ENCODE results near the gene RAD51B.
A peak's percentile ranks its signal among the peaks of the same experiment; 100 is the strongest.

Gene RAD51B

DNA sequence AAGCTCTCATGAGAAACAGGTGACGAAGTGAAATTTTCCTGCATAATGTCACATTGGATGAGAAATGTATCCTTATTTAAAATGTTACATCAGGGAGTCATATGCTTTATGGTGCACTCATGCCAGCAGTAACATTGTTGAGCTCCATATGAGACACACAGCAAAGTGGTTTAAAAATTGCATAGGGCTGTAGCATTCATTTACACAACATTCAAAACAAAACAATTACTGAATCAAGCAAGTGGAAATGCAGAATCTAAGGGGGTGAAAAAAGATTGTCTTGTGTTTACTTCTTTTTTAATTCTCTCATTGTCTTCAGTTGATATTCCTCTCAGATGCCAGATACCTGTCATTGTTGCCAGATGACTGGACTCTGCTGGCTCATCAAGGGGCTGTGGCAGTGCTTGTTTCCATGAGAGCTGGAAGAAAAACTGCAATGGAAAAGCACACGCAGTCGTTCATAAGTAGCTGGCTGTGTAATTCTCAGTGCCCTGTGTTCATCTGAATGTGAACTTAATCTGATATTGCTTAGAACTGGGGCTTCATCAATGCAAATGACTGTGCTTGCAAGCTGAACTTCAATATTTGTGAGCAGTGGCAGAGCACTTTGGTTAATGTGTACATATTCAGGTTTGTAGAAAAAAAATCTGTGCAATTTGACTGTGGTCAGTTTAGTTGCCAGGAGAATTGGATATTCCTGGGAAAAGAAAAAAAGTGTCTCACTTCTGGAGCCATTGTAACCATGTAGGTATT, 305.6 kb downstream of the RAD51B start:
- FAIRE-seq: no peak

DNA sequence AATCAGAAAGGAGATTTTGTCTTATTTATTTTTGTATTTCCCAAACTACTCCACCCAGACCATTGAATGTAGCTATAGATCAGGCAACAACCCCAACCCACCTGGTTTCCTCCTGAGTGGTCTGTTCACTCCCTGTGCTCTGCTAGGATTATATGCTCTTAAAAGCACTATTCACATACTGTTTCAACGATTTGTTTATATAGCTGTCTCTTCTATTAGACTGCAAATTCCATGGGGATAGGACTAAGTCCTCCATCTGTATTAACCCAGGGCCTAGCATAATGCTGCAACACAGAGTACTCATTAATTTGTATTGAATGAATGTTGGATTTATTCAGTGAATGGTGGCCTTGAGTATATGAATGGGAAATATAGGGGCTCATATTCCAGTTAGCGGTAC, 307.6 kb downstream of the RAD51B start:
- FAIRE-seq: no peak

GRCh38 chr14:68131907-68132306, 312.3 kb downstream of the RAD51B start:
- no peak for FAIRE-seq

DNA sequence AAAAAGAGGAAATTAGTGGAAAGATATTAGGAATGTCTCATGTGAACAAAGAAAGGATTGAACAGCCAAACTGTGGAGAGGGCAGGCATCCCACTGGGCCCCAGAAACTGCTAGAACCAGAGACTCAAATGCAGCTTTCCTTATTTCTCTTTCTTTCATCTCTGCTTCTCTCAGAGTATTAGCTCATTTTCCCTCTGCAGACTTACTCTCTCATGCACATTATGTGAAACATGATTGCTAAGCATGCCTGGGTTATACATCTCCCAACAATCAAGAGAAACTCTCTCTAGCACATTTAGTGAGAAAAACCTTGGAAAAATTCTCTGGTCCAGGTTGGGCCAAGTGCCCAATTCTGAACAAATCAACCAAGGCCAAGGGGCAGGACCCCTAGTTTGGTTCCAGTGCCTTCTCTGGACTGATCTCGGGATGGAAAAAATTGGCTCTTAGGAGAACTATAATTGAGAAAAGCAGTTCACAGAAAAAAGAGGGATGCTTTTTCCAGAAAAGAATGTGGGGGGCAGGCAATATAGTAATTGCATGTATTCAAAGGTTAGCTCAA, 313.1 kb downstream of the RAD51B start:
- FAIRE-seq: no peak

DNA sequence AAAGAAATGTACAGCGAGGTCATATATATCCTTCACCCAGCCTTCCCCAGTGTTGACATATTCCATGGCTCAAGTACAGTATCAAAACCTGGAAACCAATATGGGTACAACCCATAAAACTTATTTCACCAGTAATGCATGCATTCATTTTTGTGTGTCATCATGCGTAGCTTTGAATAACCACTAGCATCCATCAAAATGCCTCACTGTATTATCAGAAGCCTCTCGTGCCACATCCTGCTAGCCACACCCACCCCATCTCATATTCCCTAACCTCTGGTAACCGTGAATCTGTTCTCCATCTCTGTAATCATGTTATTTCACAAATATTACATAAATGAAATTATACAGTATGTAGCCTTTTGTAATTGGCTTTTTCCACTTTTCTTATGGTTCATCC, 314.3 kb downstream of the RAD51B start:
- FAIRE-seq: no peak

DNA sequence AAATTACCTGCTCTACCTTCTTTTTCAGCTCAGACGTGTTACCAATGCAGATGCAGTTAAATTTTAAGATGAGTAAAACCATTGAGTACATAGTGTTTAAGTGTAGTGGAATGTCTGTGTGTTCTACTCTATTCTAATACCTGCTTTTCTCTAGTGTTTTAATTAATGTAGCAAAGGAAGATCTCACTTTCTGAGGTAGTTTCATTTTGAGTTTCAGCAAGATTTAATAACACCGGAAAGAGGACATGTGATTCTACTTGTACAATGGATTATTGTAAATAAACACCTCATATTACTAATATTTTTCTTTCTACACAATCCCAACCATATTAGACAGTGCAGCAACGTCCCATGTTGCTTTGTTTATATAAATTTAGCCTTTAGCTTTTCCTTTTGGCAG, 315.4 kb downstream of the RAD51B start:
- FAIRE-seq: no peak

DNA sequence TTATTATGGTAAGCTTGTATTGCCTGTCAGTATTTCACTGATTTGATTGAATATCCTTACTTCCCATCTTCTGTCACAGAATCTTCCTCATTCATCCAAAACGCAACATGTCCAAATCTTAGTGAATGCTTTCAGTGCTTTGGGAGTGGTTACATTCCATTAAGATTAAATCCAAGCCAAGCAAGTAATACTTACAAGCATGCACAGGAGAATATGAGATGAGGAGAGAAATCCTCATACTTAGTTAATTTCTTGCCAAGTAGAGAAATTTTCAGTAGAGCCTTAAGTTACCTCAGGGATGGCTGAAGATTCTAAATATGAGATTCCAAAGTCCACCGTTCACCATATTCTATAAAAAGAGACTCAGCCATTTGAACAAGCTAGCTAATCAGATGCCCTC, 316.0 kb downstream of the RAD51B start:
- FAIRE-seq: no peak

GRCh38 chr14:68137704-68138619, 318.4 kb downstream of the RAD51B start:
- FAIRE-seq: no peak

DNA sequence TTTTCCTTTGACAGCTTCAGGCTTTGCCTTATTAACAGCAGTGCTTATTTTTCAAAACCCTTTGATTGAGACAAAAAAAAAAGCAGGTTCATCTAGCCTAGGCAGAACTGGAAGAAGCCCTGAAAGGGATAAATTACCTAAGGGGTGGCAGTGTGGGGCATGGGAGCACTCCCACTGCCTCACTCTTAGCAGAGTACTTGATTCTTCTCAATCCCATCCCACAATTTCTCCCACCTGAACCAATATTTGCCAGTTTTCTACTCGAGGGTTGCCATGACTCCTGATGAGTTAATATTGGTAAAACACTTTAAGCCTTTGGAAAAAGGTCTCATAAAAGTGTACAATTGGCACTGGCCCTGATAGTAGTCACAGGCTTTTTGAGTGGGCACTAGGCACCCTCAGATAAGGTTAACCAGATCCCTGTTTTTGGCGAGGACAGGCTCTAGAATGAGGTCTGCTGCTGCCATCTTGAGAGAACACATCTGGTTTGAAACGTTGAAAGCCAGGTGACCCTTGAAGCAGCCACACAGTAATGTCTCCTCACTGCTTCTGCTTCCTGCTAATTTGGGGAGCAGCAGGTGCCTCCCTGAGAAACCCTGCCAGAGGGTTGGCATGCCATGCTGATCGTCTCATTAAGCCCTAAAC, 320.0 kb downstream of the RAD51B start:
- no peak for FAIRE-seq

- FAIRE-seq: no peak
Observed at GRCh38 chr14:68140076-68140741, 320.6 kb downstream of the RAD51B start.

DNA sequence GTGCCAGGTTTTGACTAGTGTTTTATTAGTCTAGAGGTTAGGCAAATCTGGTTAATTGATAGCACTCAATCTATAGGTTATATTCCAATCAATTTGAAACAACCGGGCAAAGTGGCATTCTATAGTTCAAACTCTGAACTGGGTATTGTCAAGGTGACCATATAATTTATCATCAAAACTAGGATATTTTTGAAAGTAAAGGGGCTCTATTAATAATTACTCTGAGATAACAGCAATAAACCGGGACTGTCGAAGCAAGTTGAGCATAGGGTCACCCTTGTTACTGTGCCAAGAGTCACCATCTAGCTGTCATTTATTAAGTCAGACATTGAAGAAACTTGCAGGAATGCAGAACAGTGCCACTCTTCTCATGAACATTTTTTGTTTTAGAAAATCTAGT, 321.2 kb downstream of the RAD51B start:
- FAIRE-seq: no peak

DNA sequence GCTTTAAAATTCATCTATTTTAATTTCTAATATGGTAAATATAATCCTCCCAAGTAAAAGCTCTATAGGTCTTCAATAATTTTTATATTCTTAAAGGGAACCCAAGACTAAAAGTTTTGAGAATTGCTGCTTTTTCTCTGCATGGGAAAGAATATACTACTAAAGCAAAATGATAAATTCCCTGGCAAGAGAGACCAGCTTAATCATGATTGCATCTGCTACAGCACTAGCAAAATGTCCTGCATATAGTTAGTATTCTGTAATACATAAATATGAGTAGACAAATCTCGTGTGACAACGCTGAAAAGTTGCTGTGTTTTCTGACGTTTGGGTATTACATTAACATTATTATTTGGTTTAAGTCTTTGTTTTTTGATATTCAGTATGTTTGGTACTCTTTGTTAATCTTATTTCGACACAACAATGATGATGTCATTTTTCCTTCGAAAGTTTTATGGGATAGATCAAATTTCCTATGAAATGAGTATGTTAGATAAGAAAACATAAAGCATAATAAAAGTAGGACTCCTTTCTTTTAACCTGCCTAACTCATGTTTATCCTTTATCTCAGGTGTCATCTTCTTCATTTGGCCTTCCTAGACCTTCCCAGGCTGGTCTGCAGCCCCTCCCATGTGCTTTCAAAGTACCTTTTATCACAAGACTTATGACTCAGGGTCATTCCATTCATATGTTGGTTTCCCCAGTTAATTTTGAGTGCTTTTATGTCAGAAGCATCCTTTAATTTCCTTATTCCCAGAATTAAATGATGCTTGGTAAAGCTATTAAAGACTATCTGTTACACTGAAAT, 321.9 kb downstream of the RAD51B start:
- peak; percentile 21 for FAIRE-seq

DNA sequence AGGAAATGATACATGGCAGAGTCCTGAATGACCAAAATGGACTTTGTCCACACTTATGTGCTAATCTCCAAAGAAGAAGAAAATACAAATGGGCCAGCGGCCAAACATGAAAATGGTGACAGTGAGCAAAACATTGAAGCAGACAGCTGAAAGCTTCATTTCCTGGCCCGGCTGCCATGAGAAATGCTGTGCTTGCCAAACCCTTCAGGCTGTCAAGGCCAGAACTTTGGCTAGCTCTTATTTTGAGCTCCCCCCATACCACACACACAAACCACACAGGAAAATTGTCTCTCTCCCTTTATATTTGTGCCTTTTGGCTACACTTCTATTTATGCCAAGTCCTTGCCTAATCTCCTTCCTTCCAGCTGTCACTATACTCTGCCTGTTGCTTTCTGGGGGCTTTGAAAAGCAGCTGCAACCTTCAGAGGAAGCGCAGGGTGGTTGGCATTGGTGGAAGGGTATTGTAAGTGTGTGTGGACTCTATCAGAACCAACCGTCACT, 323.8 kb downstream of the RAD51B start:
- no peak for FAIRE-seq

DNA sequence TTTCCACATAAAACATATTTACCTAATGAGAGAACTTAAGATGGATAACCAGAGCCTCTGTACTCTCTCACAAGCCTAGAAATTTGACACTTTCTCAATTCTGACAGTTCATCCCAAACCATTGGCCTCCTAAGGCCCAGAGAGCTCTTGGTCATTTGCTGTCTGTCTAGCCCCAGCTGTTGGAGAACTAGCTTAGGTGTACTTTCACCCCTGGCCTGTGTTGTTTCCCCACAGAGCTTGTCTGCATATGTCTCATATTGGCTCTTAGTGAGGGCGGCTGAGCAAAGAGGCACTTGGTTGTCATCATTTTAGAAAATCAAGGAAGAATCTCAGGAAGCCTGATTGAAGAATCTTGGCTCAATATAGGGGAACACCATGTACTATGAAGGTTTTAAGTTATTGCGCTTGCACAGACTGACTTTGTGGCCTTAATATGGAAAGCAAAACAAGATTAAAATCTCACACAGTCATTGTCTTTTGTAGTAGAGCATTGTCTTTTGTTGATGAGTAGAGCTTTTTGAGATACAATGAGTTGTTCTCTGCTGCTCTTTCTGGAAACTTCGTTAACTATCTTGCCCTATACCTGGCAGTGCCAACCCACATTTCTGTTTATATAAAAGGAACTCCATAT, 324.6 kb downstream of the RAD51B start:
- no peak for FAIRE-seq

DNA sequence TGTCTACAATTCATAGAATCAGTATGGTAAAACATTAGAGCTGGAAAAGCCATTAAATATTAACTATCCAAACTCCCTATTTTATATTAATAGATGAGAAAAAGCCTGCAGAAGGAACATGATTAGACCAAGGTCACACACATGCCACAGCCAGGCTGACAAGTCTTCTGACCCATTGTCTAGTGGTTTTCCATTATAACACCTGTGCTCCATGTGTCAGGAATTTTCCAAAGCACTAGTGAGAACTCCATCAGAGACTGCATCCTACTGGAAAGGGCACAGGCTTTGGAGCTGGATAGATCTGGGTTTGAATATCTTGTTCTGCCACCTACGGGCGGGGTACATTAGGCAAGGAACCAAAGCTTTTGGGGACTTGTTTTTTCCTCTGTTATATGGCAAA, 325.5 kb downstream of the RAD51B start:
- no peak for FAIRE-seq

DNA sequence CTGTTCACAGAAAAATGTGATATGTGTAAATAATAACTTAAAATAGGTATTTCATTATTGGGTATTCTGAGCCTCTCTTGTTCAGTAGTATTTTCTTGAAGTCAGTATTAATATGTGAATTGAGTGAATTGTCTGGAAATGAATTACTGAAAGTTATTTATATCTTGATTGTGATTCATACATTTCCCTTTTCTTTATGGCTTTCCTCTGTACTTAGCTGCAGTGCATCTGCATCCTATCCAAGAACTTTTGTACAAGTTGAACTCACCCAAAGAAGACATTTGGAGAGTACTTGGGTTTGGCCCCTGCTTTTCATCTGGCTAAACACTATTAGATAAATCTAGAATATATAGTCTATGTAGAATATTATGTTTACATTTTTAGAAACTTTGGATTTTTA, 326.0 kb downstream of the RAD51B start:
- no peak for FAIRE-seq

DNA sequence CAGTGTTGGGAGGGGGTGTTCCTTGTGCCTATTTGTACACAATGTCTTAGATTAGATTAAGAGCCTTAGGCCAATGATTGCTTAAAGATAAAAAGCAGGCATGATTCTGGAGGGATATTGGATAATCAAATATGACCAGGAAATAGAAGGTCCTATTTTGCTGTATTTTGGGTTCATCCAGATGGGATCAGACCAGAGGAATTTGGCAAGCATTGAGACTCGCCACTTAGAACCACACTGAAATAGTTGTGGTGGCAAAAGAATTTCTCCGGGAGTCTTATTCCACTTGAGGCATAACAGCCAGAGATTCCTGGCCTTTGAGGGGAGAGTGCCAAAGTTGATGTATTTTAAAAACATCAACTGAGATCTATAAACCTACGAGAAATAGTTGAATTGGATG, 327.2 kb downstream of the RAD51B start:
- FAIRE-seq: no peak

DNA sequence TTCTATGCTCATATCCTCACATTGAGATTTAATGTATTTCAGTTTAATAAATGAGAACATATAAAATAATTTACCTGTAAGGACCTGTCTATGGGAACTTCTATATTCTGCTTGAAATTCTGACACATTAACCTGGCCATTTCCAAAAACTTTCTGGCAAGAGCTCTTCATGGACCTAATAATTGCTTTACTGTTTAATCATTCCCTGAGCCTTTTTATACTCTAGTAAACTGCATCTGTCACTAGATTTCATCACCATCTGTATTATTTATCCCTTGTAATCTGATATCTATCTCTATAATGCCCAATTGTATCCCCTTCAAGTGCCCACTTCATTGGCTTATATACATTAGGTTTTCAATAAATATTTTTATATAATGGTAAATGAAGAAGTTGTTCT, 327.7 kb downstream of the RAD51B start:
- FAIRE-seq: no peak

DNA sequence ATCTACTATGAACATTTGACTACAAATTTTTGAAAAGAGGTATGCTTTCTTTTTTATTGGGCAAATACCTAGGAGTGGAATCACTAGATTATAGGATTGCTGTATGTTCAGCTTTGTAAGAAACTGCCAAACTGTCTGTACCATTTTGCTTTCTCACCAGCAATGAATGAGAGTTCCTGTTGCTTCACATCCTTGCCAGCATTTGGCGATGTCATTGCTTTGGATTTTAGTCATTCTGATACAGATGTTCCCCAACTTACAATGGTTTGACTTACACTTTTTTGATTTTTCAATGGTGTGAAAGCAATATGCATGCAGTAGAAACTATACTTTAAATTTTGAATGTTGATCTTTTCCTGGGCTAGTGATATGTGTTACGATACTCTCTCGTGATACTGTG, 328.7 kb downstream of the RAD51B start:
- no peak for FAIRE-seq

DNA sequence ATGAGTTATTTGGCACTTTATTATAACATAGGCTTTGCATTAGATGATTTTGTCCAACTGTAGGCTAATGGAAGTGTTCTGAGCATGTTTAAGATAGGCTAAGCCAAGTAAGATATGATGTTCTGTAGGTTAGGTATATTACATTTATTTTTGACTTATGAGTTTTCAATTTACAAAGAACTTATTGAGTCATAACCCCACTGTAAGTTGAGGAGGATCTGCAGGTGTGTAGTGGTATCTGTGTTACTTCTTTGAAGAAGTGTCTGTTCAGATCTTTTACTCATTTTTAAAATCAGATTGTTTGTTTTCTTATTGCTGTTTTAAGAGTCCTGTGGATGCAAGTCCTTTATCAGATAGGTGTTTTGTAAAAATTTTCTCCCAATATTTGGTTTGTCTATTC, 329.2 kb downstream of the RAD51B start:
- no peak for FAIRE-seq

DNA sequence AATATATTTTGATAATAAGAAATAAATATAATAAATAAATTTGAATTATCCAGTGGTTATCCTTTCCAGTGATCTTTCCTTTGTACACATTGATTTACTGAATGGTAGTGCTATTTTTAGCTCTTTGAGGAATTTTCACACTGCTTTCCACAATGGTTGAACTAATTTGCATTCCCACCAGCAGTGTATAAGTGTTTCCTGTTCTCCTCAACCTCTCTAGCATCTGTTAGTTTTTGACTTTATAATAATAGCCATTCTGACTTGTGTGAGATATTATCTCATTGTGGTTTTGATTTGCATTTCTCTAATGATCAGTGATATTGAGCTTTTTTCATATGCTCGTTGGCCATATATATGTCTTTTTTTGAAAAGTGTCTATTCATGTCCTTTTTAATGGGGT, 333.7 kb downstream of the RAD51B start:
- FAIRE-seq: no peak
